Putamen (tissue), 1 donor: ENCODE measurements around the gene CMTM3.
"Not testable (repeated sequence)": the region's sequence is repeated elsewhere in the genome, so short reads cannot be mapped to it uniquely, and the experiment has no call there.

Experiments used
- DNase-seq: peaks from one replicate; pipeline ENCODE4 v3.0.0-alpha.2; 2016; ENCODE audit warnings: low spot score

The CMTM3 gene

GRCh38 chr16:66585481-66586239 is 18.8 kb upstream of the CMTM3 start:
- DNase-seq = no peak

GRCh38 chr16:66587881-66588600 is 16.5 kb upstream of the CMTM3 start:
- DNase-seq = no peak

GRCh38 chr16:66588981-66589713 is 15.4 kb upstream of the CMTM3 start:
- no peak for DNase-seq

DNA sequence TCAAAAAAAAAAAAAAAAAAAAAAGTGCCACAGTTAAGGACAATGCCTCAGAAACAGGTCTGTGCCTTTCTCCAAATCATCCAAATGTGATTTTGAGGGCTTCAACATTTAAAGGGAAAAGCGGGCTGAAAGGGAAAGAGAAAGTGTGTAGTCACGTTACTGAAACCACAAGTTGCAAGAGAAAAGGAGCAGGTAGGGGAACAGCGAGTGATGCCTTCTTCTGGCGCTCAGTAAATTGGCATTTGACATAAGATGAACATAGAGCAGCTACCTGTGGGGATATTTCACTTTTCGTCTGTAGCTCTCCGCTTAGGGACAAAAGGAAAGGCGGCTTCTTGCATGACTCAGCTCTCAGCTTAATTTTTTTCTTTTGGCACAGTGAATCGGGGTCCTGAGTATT is 14.2 kb upstream of the CMTM3 start:
- no peak for DNase-seq

DNA sequence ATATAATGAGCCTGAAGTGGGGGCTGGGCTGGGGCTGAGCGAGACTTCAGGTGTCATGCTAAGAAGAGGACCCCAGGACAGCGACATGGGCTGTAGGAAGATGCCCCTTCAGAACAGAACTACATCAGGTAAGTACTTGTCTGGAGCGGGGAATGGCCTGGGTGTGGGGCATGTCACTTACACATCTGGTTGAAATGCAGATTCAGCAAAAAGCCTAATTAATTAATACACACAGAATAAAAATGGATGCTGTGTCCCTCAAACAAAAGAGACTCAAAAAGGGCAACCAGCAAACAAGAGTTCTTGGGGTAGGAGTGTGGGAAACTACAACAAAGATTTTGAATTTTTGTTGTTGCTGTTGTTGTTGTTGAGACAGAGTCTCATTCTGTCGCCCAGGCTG is 13.5 kb upstream of the CMTM3 start:
- DNase-seq = no peak

DNA sequence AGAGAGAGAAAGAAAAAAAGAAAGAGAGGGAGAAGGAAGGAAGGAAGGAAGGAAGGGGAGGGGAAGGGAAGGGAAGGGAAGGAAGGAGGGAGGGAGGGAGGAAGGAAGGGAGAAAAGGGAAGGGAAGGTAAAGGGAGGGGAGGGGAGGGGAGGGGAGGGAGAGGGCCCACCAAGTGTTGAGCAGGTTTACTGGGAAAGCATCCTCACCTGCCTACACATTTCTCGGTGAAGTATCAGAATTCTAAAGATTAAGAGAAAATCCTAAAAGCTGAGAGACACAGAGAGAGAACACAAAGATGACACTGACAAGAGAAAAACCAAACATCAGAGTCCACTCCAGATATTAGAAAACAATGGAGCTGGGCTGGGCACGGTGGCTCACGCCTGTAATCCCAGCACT is 12.3 kb upstream of the CMTM3 start:
- no peak for DNase-seq

DNA sequence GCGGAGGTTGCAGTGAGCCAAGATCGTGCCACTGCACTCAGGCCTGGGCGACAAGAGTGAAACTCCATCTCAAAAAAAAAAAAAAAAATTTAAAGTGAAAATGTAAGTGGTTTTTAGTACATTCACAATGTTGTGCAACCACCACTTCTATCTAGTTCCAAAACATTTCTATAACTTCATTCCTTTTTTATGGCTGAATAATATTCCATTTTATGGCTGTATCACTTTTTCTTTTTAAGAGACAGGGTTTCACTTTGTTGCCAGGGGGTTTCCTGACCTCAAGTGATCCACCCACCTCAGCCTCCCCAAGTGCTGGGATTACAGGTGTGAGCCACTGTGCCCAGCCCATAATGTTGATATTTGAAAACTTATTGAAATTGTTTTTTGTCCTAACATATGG is 11.7 kb upstream of the CMTM3 start:
- no peak for DNase-seq

GRCh38 chr16:66594739-66595138 is 9.8 kb upstream of the CMTM3 start:
- DNase-seq = no peak

DNA sequence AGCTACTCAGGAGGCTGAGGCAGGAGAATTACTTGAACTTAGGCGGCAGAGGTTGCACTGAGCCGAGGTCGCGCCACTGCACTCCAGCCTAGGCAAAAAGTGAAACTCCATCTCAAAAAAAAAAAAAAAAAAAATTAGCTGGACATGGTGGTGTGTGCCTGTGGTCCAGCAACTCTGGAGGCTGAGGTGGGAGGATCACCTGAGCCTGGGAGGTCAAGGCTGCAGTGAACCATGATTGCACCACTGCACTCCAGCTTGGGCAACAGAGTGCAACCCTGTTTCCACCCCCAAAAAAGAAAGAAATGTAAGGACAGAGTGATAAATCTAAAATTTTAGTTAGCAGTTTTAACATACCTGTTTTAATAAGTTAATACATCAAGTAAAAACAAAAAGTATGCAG is 7.9 kb upstream of the CMTM3 start:
- not testable (repeated sequence) for DNase-seq

- no peak for DNase-seq
Measured at GRCh38 chr16:66596986-66597848, 7.3 kb upstream of the CMTM3 start.

GRCh38 chr16:66598111-66598510 is 6.4 kb upstream of the CMTM3 start:
- no peak for DNase-seq

GRCh38 chr16:66599726-66600125 is 4.8 kb upstream of the CMTM3 start:
- no peak for DNase-seq

- DNase-seq = no peak
Measured at GRCh38 chr16:66600477-66600876, 4.0 kb upstream of the CMTM3 start.

DNA sequence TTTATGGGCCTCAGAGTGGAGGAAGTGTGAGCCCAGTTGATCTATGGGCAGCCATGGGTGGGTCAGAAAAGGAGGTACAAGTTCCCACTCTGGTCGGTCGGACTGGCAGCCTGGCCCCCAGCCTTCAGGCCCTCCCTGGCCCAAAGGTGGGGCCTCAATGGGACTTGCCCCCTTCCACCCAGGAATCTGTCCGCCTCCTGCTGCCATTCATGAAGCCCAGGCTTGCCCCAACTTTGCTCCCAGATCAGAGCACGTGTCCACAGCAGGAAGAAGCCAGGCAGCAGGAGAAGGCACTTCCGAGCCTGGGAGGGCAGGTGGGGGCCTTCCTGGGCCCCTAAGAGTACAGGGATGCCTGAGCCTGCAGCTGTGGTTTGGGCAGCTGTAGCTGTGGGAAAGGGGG is 3.0 kb upstream of the CMTM3 start:
- DNase-seq = no peak

DNA sequence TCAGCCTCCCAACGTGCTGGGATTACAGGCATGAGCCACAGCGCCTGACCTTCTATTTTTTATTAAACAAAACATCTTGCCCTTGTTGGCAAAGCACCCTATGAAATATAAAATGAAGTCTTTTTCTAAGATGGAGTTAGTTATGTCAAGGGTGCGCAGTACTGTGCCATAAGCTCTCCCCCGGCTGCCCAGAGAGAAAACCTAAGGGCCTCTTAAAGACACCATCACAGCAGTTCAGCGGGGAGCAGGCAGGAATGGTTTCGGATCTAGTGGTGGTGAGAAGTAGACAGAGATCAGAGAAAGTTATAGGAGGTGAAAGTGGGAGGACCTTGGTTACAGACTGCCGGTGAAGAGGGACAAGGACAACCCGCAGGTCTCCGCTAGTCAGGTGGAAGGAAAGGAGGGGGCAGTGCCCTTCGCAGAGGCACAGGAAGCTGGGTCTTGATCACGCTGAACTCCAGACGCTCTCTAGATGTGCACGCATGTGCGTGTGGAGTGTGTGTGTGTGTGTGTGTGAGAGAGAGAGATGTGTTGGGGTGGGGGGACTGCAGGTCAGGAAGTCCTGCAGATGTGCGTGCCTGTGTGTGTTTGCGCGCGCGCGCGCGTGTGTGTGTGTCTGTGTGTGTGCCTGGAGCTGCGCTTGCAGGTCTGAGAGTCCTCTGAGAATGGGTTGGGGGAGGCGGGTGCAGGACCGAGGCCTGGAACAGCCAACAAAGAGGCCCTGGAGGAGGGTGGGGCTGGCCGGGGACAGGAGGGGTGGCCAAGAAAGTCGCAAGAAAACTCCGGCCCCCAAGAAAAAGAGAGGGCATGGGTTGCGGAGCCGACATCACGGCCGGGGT is 748 bp upstream of the CMTM3 start:
- DNase-seq = no peak

- DNase-seq = no peak
Measured at GRCh38 chr16:66605177-66605978, 874 bp downstream of the CMTM3 start.

DNA sequence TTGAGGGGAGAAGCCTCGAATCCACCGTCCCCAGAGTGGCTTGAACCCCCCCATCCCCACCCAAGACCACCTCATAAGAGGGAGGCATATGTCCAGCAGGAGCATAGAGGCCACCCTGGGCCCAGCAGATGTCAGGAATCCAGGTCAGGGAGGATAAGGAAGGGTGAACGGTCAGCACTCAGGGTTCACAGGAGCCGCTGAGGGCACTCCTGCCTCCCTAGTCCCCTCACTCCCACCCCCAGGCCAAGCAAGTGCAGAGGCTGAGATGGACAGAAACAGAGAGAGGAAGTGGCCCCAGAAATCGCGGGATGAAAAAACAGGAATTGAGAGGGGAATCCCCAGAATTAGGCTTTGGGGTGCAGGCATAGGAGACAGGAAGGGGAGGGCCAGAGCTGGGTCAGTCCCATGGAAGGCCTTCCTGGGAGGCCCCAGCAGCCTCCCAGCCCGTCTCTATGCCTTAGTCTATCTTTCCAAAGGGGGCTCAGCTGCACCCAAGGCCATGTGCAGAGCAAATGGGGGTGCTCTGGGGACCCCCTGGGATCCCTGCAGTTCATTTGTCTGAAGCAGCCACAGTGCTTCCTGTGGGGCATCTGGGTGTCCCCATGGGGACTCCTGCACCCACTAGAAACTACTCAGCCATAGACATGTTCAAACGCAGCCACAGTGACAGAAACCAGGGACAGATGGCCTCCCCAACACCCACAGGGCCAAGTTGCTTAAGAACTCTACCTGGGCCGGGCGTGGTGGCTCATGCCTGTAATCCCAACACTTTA is 1.7 kb downstream of the CMTM3 start:
- DNase-seq = no peak

- peak; percentile 67 for DNase-seq
Measured at GRCh38 chr16:66608241-66609138, 4.0 kb downstream of the CMTM3 start.
